ENCODE measurements around the gene FAM117A. TPM values are rescaled to one million over a fixed set of nuclear protein-coding genes. Genes with fewer than 3 reads are reported as not detected.

FAM117A gene
- polyA plus RNA-seq, 2 of the 4 experiments (the other 2 are of a cell fraction): 1.8 TPM

DNA sequence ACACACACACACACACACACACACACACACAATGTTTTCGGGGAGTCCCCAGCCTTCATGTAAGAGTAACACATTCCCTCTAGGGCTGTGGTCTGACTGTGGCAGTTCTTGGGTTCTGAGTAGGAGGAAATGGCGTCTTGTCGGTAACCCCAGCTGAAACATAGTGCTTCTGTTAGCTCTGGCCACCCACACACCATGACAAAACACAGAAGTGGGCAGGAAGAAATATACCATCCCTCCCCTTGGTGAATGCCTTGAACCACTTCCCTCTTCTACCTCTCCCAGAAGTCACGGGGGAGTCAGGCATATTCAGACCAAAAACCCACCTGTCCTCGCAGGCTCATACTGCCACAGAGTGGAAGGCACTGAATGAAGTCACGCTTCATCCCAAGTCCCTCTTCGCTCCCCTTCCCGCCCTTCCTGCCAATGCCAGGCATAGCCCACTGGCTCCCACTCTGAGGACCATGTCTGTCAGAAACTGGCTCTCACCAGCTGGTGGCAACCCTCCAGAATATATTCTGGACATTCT is 67.6 kb downstream of the FAM117A start (continued):
- no peak for TF ChIP-seq EP300 (IDR thresholded peaks at IDR 0.05)
- TF ChIP-seq, protein P1, sequence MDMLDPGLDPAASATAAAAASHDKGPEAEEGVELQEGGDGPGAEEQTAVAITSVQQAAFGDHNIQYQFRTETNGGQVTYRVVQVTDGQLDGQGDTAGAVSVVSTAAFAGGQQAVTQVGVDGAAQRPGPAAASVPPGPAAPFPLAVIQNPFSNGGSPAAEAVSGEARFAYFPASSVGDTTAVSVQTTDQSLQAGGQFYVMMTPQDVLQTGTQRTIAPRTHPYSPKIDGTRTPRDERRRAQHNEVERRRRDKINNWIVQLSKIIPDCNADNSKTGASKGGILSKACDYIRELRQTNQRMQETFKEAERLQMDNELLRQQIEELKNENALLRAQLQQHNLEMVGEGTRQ (IDR thresholded peaks at IDR 0.05): no peak
- TF ChIP-seq CHD4 (IDR thresholded peaks at IDR 0.05; ENCODE audit: borderline replicate concordance): no peak
- TF ChIP-seq ZSCAN20 (CRISPR knock-in tag; IDR thresholded peaks at IDR 0.05): no peak
- no peak for TF ChIP-seq FOSB (CRISPR knock-in tag; IDR thresholded peaks at IDR 0.05)
- TF ChIP-seq HDAC2 (IDR thresholded peaks at IDR 0.05): no peak
- no peak for TF ChIP-seq JUNB (IDR thresholded peaks at IDR 0.05)

GRCh38 chr17:49695698-49696232 is 68.2 kb downstream of the FAM117A start:
- ChIA-PET CTCF (interaction anchor here (0.6 to 49.7 kb wide), 41 partner anchors 13 to 301 kb away, joined by 3 to 2008 read pairs (median 4); partner anchors contain the start of genes DLX3, NXPH3, SLC35B1 and SPOP), POLR2A (interaction anchor here (1.2 to 4.2 kb wide), 3 partner anchors 12 to 126 kb away, joined by 3 to 19 read pairs (median 4); partner anchors contain the start of genes KAT7 and SLC35B1)
- Histone ChIP-seq H3K9me3 (no peaks in the 10 kb centered on the region), H3K4me2 (no peak overlapping the region), H3K4me3 (no peak overlapping the region), H3K4me1 (no peaks in the 10 kb centered on the region), H3K27ac (no peak overlapping the region)
- TF ChIP-seq ZNF302 (CRISPR knock-in tag; IDR thresholded peaks at IDR 0.05) (no peak), ZSCAN20 (CRISPR knock-in tag; IDR thresholded peaks at IDR 0.05) (no peak), REST (IDR thresholded peaks at IDR 0.05) (no peak), SREBF2 (IDR thresholded peaks at IDR 0.05) (no peak), RFX5 (IDR thresholded peaks at IDR 0.05) (no peak), MAZ (IDR thresholded peaks at IDR 0.05; ENCODE audit: borderline replicate concordance, low read depth, low read length) (no peak), ATOH8 (CRISPR knock-in tag; IDR thresholded peaks at IDR 0.05; ENCODE audit: low read depth) (no peak), HEYL (CRISPR knock-in tag; IDR thresholded peaks at IDR 0.05) (no peak), JUNB (IDR thresholded peaks at IDR 0.05) (no peak), MYC (IDR thresholded peaks at IDR 0.05; ENCODE audit: borderline replicate concordance, low read length) (no peak), ELK1 (IDR thresholded peaks at IDR 0.05; ENCODE audit: low read depth, low read length) (no peak)
- TF ChIP-seq, protein P2, sequence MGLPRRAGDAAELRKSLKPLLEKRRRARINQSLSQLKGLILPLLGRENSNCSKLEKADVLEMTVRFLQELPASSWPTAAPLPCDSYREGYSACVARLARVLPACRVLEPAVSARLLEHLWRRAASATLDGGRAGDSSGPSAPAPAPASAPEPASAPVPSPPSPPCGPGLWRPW (IDR thresholded peaks at IDR 0.05): no peak
- WGBS (ENCODE audit: missing lambda C conversion rate): 30% methylated on average over 5 of the region's 5 CpGs
- ATAC-seq (no peak), FAIRE-seq (no peak), DNase-seq (ENCODE audit: low read depth in 1 of 2, low spot score in 1 of 2) (no peak)
